HG02938 (cell line): ENCODE measurements around the gene CCNE1.

Source experiments
- ATAC-seq: cut with Tn5 transposase; IDR thresholded peaks from one replicate; pipeline ENCODE4 v1.9.1; 2021; ENCODE audit warnings: mild to moderate bottlenecking, moderate library complexity; ENCODE audit not compliant: unreplicated experiment

CCNE1 gene

DNA sequence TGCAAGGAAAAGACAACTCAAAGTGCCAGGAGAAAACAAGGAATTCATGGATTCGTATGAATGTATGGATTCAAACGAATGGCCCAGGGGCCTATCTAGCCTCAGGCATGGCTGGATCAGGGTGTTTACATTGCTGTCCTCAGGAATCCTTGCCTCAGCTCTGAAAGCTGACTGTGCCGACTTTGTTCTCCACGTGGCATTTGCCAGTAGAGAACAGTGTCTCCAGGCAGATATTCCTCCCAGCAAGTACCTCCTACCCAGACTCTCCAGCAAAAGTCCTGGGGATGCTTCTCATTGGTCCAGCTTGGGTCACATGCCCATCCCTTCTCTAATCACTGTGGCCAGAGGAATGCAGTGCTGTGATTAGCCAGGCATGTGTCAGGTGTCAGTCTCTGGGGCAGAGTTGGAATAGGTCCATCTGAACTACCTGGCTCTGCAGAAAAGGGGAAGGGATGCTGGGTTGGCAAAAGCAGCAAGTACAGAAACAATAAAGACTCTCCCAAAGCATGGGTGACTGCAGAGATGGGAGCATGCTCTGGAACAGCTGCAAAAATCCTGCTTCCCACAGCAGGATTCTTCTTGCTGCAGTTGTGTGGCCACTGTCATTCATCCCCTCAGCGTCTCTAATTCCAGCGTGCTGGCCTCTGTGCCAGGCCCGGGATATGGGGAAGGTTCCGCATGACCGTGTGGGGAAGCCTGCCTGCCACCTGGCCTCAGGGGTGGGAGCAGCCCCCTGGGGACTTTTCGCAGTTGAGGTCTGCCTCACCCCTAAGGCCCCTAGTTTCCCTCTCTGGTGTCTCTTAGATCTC is 30.0 kb downstream of the CCNE1 start:
- no peak for ATAC-seq

DNA sequence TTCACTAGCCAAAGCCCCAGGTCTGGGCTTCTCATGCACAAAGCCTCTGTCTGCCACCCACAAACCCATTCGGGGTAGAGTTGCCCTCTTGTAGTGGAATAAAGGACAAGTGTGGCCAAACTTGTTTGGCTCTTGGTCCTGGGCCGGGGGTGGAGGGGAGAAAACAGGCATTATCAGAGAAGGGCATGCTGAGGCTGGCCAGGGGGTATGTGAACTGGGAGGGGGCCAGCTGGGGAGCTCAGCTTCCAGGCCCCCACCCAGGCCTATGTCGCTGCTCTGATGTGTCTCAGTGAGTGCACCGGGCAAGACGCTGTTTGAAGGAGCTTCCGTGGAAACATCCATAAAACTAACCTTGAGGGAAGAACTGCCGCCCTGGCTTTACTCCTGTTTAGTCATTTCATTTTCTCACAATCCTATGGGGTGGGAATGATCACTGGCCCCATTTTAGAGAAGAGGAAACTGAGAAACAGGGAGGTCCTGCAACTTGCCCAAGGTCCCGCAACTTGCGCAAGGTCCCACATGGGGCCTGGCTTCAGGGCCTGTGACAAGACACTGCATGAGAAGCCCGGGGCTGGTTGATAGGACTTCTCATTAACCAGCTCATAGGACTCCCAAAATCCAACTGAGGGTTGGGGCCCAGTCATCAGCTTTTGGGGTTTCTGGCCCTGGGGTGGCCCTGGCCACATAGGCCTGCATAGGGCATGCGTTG is 30.8 kb downstream of the CCNE1 start:
- ATAC-seq: no peak

DNA sequence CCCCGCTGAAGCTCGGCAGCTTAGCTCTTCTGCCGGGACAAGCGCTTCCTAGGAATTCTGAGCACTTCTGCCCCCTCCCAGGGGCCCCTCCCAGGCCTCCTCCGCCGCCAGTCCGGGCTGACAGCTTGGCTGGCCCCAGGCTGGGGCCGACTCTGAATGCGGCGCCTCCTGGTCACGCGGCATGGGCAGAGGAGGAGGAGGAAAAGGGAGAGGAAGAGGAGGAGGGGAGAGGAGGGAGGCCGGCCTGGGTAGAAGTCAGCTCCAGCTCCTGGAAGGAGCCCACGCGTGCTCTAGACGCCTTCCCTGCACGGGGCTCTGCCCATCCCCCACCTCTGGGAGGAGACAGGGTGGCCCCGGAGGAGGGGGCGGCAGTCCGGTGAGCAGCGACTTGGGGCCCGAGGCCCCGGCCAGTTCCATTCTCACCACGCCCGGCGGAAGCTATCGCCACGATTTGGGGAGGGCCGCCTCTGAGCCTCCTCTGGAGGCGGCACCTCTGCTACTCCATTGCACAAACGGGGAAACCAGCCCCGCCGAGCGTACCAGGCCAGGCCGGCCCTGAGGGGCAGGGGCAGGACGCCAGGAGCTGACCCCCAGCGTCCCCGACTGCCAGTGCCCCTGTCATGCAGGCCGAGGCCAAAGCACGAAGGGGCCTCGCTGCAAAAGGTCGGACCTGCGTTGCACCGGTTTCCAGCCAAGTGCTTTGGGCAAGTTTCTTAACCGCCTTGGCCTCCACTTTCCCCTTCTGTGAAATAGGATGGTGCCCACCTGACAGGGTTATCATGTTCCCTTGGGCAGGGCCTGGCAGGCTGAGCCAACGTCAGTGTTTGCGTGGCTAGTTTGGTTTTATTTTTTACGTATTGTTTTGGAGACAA is 31.6 kb downstream of the CCNE1 start:
- no peak for ATAC-seq

DNA sequence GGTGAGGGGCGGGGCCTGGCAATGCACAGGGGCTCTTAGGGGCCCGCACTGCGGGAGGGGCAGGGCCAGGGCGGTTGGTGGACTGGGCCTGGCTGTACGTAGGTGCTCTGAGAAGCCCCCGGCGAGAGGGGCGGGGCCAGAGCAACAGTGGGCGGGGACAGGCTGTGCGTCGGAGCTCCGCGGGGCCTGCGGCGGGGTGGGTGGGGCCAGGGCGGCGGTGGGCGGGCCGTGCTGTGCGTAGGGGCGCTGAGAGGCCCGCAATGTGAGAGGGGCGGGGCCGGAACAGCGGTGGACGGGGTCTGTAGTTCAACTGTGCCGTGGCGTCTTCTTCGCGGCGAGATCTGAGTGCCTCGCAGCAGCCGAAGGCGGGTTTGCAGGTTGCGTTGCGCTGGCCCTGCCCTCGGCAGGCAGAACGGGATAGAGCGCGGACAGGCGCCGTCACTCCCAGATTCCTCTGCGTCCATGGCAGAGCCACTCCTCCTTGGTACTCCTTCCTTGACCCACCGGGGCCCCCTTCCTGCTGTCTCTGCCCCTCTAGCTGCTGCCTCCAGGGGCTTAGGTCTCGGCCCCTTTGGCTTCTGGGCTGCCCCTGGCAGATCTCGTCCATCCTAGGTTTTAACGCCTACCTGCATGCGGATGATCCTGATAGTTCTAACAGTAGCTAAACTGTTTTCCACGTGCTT is 33.2 kb downstream of the CCNE1 start:
- peak; percentile 67 for ATAC-seq

DNA sequence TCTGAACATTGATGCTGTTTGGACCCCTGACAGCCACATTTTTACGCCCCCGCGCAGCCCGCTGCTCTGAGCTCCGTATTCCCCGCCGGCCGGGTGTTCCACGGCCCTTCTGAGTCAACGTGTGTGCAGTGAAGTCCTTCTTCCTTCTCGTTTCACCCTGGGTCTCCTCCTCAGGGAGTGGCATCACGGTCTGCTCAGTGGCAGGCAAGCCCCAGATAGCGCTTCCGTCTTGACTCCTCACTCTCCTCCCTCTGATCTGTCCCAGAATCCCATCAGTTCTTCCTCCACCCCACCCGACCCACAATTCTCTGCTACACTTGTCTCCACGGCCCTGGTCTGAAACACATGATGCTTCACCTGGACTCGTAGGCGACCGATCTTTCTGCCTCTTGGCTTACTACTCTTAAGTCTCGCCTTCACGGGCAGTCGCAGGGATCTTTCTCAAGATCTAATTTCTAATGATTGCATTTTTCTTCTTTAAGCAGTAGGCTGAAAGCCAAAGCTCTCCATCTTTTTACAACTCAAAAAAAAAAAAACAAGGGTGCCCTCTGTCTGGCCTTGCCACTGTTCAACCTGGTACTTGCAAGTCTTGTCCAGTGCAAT is 33.9 kb downstream of the CCNE1 start:
- ATAC-seq: peak; percentile 1

DNA sequence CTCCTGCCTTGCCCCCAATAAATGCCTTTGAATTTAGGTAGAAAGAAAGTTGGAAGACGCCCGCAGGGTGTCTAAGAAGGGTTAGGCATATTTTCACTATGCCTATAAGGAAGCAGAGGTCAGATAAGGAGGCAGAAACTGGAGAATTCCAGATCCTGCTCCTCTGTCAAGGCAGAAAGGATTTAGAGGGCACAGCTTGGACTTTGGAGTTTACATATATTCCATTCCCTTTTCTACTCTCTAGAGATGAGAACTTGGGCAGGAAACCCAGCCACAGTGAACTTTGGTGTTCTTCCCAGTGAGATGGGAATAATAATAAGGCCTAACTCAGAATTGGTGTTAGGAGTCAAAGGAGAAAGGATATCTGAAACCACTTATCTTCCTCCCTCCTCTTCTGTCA is 37.4 kb downstream of the CCNE1 start:
- no peak for ATAC-seq

DNA sequence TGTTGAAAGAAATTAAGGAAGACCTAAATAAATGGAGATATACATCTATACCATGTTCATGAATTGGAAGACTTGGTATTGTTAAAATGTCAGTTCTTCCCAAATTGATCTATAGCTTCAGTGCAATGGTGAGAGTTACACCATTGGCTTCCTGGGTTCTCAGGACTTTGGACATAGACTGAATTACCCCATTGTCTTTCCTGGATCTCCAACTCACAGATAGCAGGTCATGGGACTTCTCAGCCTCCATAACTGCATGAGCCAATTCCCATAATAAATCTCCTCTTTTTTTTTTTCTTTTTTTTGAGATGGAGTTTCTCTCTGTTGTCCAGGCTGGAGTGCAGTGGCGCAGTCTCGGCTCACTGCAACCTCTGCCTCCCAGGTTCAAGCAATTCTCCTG is 38.7 kb downstream of the CCNE1 start:
- no peak for ATAC-seq

DNA sequence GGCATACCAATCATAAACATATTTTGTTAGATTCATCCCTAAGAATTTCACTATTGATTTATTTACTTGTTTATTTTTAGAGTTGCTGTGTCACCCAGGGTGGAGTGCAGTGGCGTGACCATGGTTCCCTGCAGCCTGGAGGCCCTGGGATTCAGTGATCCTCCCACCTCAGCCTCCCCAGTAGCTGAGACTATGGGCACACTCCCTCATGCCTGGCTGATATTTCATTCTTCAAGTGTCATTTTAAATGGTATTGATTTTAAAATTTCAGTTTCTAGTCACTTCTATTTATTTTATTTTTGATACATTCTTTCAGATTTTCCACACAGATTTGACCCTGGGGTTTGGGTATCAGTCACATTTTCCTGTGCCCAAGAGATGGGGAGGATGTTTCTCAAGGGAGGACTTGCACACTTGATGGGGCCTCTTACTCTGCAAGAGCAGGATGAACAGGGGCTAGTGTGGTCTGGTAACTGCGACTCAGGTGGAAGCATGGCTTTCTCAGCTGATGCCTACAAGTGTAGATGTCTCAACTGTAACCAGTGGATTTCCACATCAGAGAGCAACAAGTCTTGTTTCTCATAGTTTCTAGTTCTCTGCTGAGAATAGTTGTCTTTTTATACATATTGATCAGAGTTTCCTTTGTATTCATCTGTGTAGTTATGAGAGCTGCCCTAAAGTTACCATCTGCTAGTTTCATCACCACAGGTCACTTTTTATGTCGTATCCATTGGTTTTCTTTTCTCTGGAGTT is 40.2 kb downstream of the CCNE1 start:
- peak; percentile 79 for ATAC-seq

DNA sequence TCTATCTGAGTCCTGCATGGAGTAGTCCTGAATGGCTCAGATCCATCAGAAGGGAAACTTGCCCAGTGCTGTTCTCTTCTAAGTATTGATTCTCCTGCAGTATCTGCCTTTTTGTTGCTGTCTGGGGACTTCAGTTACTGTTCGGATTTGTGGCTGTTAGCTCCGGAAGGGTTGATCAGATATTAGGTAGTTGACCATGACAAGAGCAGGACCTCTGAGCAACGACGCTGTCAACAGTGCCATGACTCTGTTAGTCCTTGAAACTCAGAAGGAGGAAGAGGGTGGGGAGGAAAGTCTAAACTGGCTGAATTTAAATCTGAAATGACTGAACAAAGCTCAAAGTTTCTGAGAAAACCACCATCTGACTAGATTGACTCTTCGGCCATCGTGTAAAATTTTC is 42.2 kb downstream of the CCNE1 start:
- ATAC-seq: no peak

DNA sequence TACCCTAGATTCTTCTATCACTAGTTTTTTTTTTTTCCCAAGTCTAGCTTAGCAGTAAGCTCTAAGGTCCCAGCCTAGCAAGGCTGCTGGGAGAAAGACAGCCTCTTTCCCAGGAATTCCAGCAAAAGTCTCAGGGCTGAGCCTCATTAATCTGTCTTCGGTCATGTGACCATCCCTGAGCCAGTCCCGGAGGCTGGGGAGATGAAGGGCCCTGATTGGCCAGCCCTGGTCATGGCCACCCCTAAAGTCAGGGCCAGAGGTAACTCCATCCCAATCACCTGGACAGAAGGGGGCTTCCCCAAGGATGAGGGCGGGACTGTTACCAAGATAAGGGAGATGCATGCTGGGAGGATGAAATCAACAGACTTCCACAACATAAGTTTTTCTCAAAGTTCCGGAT is 43.3 kb downstream of the CCNE1 start:
- no peak for ATAC-seq

DNA sequence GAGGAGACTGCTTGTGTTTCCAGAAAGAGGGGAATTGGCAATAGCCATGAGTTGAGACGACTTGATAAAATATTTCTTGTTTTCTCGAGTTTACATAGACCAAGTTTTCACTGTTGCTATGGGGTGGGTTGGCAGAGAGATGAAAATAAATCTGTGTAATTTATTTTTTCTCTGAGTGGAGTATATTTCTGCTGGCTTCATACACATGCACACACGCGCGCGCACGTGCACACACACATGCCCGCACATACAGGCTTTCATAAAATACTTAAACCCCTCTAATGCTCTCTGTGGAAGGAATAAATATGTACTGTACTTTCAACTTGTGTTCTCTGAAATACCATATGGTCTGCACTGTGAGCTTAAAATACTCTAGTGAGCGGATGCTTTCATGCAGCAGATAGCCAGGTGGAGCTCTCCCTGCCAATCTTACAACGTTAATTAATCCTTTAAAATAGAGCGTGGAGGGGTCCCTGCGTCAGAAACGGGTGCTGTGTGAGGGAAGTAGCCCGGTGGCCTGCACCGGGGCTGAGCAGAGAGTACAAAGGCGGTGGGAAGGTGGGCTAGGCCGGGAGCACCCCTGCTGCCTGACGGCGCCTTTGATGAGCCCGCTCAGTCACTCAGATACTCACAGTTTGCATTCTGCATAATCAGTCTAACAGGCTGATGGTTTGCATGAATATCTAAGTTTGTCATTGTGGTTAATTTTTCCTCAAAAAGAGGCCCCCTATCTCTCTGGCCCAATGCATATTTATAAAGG is 44.1 kb downstream of the CCNE1 start:
- ATAC-seq: no peak

DNA sequence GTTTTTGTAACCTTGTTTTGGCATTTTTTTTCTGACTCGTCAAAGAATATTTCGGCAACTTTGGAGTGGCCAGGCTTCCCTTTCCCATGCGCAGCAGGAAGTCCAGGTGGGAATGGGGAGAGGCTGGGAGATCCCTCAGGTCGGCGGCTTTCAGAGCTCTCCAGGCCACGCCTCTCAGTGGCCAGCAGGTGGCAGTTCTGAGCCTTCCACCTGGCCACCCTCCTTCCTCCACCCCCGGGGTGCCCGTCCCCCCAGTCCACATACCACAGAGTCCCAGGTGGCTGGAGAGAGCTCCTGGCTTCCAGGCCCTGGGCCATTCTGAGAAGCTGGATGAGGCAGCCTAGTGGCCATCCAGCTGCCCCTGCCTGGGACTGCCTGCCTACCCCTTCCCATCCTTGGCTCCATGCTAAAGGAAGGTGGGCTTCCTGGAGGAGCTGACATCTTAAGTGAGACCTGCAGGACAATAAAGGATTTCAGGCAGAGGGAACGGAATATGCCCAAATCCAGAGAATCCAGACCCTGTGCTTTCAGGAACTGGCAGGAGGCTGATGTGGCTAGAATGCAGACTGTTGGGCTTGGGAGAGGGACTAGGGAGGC is 46.3 kb downstream of the CCNE1 start:
- ATAC-seq: no peak

DNA sequence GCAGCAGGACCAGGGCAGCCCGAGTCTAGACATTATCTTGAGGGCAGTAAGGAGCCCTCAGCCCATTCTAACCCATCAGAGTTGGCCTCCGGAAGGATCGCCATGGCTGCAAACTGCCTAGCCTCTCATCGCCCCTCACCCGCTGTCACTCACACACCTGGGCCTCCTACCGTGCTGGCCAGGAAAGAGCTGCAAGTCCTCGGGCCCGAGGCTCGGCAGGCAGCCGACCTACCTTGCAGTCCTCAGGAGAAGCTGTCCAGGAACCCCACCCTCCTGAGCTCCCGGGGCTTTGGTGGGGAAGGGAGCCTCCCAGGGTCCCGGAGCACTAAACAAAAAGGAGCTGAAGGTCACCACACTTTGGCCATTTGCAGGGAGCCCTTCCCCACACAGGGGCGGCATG is 46.8 kb downstream of the CCNE1 start:
- no peak for ATAC-seq

DNA sequence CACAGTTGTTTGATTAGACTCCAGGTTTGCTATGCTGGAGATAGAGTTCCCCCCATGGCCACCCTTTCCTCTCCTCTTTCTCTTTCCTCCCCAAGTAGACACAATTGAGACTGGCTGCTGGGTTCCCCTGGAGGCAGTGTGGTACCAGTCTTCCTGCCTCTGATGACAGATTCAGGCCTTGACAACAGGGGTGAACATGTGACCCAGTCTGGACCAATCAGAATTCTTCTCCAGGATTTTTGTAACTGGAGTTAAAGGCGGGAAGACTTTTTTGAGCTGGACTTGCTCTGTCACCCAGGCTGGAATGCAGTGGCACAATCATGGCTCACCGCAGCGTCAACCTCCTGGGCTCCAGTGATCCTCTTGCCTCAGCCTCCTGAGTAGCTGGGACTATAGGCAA is 48.7 kb downstream of the CCNE1 start:
- ATAC-seq: no peak

DNA sequence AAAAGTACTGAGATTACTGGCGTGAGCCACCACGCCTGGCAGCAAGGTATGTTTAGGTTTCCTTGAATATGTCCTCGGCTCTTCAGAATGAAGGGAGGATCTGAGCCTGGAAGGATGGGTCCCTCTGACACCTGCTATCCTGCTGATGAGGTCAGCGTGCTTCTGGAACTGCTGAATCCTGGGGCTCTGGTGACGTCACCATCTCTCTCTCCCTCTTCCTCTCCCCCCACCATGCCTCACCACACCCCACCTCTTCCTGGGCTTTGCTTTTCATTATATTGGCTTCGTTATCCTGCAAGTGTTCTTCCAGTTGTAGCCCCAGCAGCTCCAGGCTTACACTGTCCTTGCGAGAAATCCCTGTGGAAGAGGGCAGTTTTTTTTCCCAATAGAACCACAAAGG is 49.8 kb downstream of the CCNE1 start:
- no peak for ATAC-seq

DNA sequence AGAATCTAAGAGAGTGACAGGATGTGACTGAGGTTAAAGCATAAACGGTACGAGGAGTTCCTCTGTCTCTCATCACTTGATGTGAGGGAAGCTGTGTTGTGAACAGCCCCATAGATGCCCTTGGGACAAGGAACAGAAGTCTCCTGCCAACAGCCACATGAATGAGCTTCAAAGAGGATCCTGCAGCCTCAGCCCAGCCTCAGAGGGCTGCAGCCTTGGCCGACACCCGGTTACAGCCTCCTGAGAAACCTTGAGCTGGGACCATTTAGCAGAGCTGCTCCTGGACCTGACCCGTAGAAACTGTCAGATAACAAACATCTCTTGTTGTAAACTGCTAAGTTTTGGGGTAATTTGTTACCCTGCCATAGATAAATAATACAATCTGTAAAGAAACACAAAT is 54.2 kb downstream of the CCNE1 start:
- ATAC-seq: no peak

DNA sequence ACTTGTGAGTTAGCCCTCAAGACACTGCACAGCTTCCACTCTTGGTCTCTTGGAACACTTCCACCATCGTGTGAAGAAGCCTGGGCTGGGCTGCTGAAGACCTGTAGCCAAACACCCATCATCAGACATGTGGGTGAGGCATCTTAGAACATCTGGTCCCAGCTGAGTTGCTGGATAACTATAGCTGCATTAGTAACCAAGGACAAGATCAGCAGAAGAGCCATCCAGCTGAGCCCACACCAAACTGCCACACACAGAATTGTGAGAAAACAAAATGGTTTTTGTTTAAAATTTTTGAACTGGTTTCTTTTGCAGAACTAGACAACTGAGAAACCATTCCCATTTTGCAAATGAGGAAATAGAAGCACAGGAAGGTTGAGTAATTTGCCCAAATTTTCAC is 56.2 kb downstream of the CCNE1 start:
- ATAC-seq: no peak

DNA sequence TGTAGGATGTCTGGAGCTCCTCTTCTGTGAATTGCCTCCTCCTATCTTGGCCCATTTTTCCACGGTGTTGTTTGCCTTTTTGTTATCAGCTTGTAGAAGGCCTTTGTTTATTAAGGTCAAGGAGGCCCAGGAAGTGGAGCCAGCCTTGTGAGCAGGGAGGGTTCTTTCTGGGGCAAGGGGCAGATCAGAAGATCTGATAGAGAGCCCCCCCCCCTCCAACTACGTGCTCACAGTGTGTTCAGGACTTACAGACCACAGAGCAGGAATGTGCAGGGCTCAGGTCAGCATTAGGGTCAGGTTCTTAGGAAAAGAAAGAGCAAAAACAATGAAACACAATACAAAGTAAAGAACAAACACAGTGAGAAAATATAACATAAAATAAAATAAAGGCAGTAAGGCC is 59.4 kb downstream of the CCNE1 start:
- no peak for ATAC-seq

DNA sequence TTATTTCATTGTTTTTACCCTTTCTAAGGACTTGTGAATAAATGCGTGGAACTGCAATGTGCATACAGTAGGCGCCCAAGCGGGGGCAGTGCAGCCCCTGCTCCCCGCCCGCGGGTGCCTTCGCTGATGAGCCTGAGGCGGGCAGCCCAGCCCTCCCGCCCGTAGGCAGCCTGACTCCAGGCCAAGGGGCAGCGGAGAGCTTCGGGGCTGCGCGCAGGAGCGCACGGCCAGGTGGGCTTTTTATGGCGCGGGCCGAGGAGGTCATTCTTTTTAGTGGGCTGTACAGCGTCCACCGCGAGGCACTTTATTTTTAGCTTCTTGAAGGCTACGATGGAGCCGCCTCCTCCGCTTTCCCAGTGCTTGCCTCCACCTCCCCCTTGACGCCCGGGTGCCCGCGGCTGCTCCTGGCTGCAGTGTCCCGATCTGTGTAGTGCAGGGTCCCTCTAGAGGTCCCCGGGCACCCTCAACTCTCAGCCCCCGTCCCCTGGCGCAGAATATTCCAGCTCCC is 60.5 kb downstream of the CCNE1 start:
- ATAC-seq: no peak
